OCI-LY7 (cell line): ENCODE results near the gene PDCD2L.

Source experiments
- EZH2phosphoT487 ChIP-seq: fragments of 200-600 bp; sonication (generic); IDR thresholded peaks from 2 replicates; pipeline ENCODE4 v1.6.1; 2018; ENCODE audit warnings: low read depth, borderline replicate concordance, mild to moderate bottlenecking, mixed run types, antibody characterized with exemption, low read length, moderate library complexity, mixed read lengths
- TF ChIP-seq, protein P1 (sequence below): fragments of 200-600 bp; sonication (generic); conservative IDR thresholded peaks from 2 replicates; pipeline ENCODE4 v1.5.1; 2014; ENCODE audit warnings: mild to moderate bottlenecking, antibody characterized with exemption, low read length, moderate library complexity, mixed read lengths

DNA sequence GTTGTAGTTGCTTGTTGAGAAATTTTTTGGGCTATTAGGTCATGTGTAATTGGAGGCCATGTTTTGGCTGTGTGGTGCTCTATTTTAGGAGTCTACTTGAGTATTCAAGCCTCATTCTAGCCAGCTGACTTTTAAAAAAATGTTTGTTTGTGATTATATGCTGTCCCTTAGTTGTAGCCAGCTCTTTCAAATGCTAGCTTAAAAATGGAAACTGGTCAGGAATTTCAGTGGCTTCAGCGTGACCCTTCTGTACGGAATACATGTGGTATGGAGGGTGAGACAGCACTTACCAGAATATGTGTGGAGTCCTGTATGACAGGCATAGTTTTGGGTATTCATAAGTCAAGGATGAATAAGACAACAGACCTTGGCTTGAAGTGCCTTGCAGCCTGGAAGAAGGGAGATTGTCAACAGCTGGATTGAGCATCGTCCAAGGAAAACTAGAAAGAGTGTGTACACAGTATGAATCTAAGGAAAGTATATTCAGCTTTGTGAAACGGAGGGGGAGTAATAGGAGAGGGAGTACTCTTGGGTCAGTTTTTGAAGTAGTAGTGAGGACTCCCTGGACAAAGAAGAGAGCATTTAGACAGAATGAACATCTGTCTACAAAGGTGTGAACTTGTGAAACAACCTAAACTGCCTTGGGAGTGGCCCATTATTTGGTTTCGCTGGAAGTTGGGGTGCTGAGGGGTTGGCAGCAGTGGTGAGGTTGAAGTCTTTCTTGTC is 57.3 kb downstream of the PDCD2L start:
- TF ChIP-seq, protein P1, sequence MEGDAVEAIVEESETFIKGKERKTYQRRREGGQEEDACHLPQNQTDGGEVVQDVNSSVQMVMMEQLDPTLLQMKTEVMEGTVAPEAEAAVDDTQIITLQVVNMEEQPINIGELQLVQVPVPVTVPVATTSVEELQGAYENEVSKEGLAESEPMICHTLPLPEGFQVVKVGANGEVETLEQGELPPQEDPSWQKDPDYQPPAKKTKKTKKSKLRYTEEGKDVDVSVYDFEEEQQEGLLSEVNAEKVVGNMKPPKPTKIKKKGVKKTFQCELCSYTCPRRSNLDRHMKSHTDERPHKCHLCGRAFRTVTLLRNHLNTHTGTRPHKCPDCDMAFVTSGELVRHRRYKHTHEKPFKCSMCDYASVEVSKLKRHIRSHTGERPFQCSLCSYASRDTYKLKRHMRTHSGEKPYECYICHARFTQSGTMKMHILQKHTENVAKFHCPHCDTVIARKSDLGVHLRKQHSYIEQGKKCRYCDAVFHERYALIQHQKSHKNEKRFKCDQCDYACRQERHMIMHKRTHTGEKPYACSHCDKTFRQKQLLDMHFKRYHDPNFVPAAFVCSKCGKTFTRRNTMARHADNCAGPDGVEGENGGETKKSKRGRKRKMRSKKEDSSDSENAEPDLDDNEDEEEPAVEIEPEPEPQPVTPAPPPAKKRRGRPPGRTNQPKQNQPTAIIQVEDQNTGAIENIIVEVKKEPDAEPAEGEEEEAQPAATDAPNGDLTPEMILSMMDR: no peak
- TF ChIP-seq EZH2phosphoT487: no peak
